Activated naive CD4-positive, alpha-beta T cell treated with anti-CD3 and anti-CD28 coated beads, Interleukin-2, amount 10 ng/mL, durations not matched to agents 7 days and 5 days (primary cell): ENCODE results near the gene ASIP.
A peak's percentile ranks its signal among the peaks of the same experiment; 100 is the strongest.

Experiments used
- CTCF ChIA-PET: fragments of 350-600 bp; sonication (Branson Sonifier 250); formaldehyde crosslinking; loops from one replicate; lab custom pipeline; 2021; ENCODE audit warnings: antibody characterized with exemption; lab: Charles Lee
- DNase-seq: peaks from one replicate; pipeline ENCODE4 v3.0.0-alpha.2; 2020
- H3K27ac Mint-ChIP-seq: one replicate; pipeline ENCODE4 v1.8.0; 2021; ENCODE audit warnings: mild to moderate bottlenecking, moderate library complexity, mixed read lengths
- H3K27me3 Mint-ChIP-seq: one replicate; pipeline ENCODE4 v1.8.0; 2021; ENCODE audit warnings: mild to moderate bottlenecking, mixed read lengths
- H3K36me3 Mint-ChIP-seq: one replicate; pipeline ENCODE4 v1.8.0; 2021; ENCODE audit warnings: mixed read lengths
- H3K4me1 Mint-ChIP-seq: one replicate; pipeline ENCODE4 v1.8.0; 2021; ENCODE audit warnings: mixed read lengths
- H3K4me3 Mint-ChIP-seq: one replicate; pipeline ENCODE4 v1.8.0; 2021; ENCODE audit warnings: mild to moderate bottlenecking, moderate library complexity, mixed read lengths
- H3K9me3 Mint-ChIP-seq: one replicate; pipeline ENCODE4 v1.8.0; 2021; ENCODE audit warnings: mixed read lengths

ASIP gene

GRCh38 chr20:34300809-34301586 lies 59.8 kb downstream of the ASIP start:
- CTCF ChIA-PET, result interaction anchor here (2.0 to 3.7 kb wide), 3 partner anchors 12 to 469 kb away, joined by 6 to 23 read pairs (median 11); no protein-coding TSS in a partner anchor
- no peak for DNase-seq
- no peak overlapping the region for H3K27ac Mint-ChIP-seq
- peak overlapping the region; percentile 88 for H3K4me3 Mint-ChIP-seq
- H3K4me1 Mint-ChIP-seq, result peaks cover 25% of the 10 kb centered on the region
- H3K27me3 Mint-ChIP-seq, result no peaks in the 10 kb centered on the region
- no peaks in the 10 kb centered on the region for H3K36me3 Mint-ChIP-seq
- H3K9me3 Mint-ChIP-seq, result no peaks in the 10 kb centered on the region

- Mint-ChIP-seq H3K27ac (peak overlapping the region; percentile 87), H3K36me3 (no peaks in the 10 kb centered on the region), H3K27me3 (peaks cover under 1% of the 10 kb centered on the region), H3K4me1 (peaks cover 25% of the 10 kb centered on the region), H3K9me3 (no peaks in the 10 kb centered on the region), H3K4me3 (peak overlapping the region; percentile 88)
- DNase-seq, result no peak
- CTCF ChIA-PET, result interaction anchor here (0.9 to 3.7 kb wide), 4 partner anchors 11 to 468 kb away, joined by 3 to 23 read pairs (median 8); no protein-coding TSS in a partner anchor
These were observed 60.5 kb downstream of the ASIP start for GRCh38 chr20:34301587-34302311.

- Mint-ChIP-seq H3K9me3 (no peaks in the 10 kb centered on the region), H3K4me3 (peak overlapping the region; percentile 88), H3K36me3 (no peaks in the 10 kb centered on the region), H3K27ac (peak overlapping the region; percentile 87), H3K4me1 (peaks cover 25% of the 10 kb centered on the region), H3K27me3 (peaks cover 6% of the 10 kb centered on the region)
- CTCF ChIA-PET, result interaction anchor here (0.6 to 3.7 kb wide), 4 partner anchors 10 to 406 kb away, joined by 3 to 23 read pairs (median 8); no protein-coding TSS in a partner anchor
- DNase-seq, result no peak
These were observed 61.1 kb downstream of the ASIP start for GRCh38 chr20:34302312-34302722.

GRCh38 chr20:34302723-34303533 lies 61.7 kb downstream of the ASIP start, which contains the start of gene AHCY:
Gene AHCY (minus strand): TSS chr20:34303355. CDS start chr20:34303270, 85 bp downstream.
- Mint-ChIP-seq H3K27me3 (peaks cover 8% of the 10 kb centered on the region), H3K9me3 (no peaks in the 10 kb centered on the region), H3K27ac (peak within 1 kb of the TSS; percentile 92), H3K4me3 (peak within 1 kb of the TSS; percentile 88), H3K4me1 (peaks cover 25% of the 10 kb centered on the region), H3K36me3 (no peaks in the 10 kb centered on the region)
- CTCF ChIA-PET, result interaction anchor here (0.6 to 3.7 kb wide), 3 partner anchors 10 to 333 kb away, joined by 4 to 23 read pairs (median 11); no protein-coding TSS in a partner anchor
- peak; percentile 97 for DNase-seq

GRCh38 chr20:34305333-34306230 lies 64.4 kb downstream of the ASIP start:
- Mint-ChIP-seq H3K36me3 (no peaks in the 10 kb centered on the region), H3K4me1 (peaks cover 25% of the 10 kb centered on the region), H3K27me3 (peaks cover 23% of the 10 kb centered on the region), H3K9me3 (no peaks in the 10 kb centered on the region), H3K27ac (no peak overlapping the region), H3K4me3 (no peak overlapping the region)
- DNase-seq, result no peak
- CTCF ChIA-PET, result interaction anchor here (0.7 to 1.2 kb wide), 2 partner anchors 9 to 464 kb away, joined by 3 to 4 read pairs; no protein-coding TSS in a partner anchor

- Mint-ChIP-seq H3K27me3 (peaks cover 51% of the 10 kb centered on the region), H3K4me1 (peaks cover 13% of the 10 kb centered on the region), H3K36me3 (no peaks in the 10 kb centered on the region), H3K27ac (no peak overlapping the region), H3K9me3 (no peaks in the 10 kb centered on the region), H3K4me3 (no peak overlapping the region)
- CTCF ChIA-PET, result interaction anchor here (1.8 to 3.9 kb wide), 3 partner anchors 118 to 396 kb away, joined by 4 to 53 read pairs (median 4); partner anchors contain the start of gene TP53INP2
- DNase-seq, result no peak
These were observed 68.5 kb downstream of the ASIP start for GRCh38 chr20:34309691-34310090.

GRCh38 chr20:34310481-34311117 lies 69.4 kb downstream of the ASIP start:
- no peaks in the 10 kb centered on the region for H3K9me3 Mint-ChIP-seq

GRCh38 chr20:34311118-34312023 lies 70.1 kb downstream of the ASIP start:
- no peak for DNase-seq
- CTCF ChIA-PET, result interaction anchor here (0.5 to 5.6 kb wide), 30 partner anchors 11 to 460 kb away, joined by 3 to 142 read pairs (median 7); partner anchors contain the start of genes DYNLRB1 and TP53INP2
- H3K27ac Mint-ChIP-seq, result no peak overlapping the region
- no peaks in the 10 kb centered on the region for H3K36me3 Mint-ChIP-seq
- H3K9me3 Mint-ChIP-seq, result no peaks in the 10 kb centered on the region
- H3K27me3 Mint-ChIP-seq, result peaks cover 56% of the 10 kb centered on the region
- no peak overlapping the region for H3K4me3 Mint-ChIP-seq
- peaks cover 13% of the 10 kb centered on the region for H3K4me1 Mint-ChIP-seq

More at GRCh38 chr20:34310481-34311117, 69.4 kb downstream of the ASIP start:
- CTCF ChIA-PET, result interaction anchor here (0.5 to 5.6 kb wide), 6 partner anchors 127 to 395 kb away, joined by 3 to 142 read pairs (median 16); partner anchors contain the start of genes DYNLRB1 and TP53INP2
- no peak for DNase-seq
- Mint-ChIP-seq H3K27me3 (peaks cover 52% of the 10 kb centered on the region), H3K4me1 (peaks cover 13% of the 10 kb centered on the region), H3K36me3 (no peaks in the 10 kb centered on the region), H3K4me3 (no peak overlapping the region), H3K27ac (no peak overlapping the region)

GRCh38 chr20:34312024-34312460 lies 70.8 kb downstream of the ASIP start:
- Mint-ChIP-seq H3K9me3 (no peaks in the 10 kb centered on the region), H3K4me1 (peaks cover 13% of the 10 kb centered on the region), H3K27ac (no peak overlapping the region), H3K27me3 (peaks cover 54% of the 10 kb centered on the region), H3K4me3 (no peak overlapping the region), H3K36me3 (no peaks in the 10 kb centered on the region)
- DNase-seq, result no peak
- CTCF ChIA-PET, result interaction anchor here (0.5 to 5.6 kb wide), 73 partner anchors 11 to 562 kb away, joined by 3 to 142 read pairs (median 4); partner anchors contain the start of genes ASIP, DYNLRB1, ITCH and MAP1LC3A

GRCh38 chr20:34312544-34313217 lies 71.5 kb downstream of the ASIP start:
- peaks cover 13% of the 10 kb centered on the region for H3K4me1 Mint-ChIP-seq
- CTCF ChIA-PET, result interaction anchor here (0.5 to 5.6 kb wide), 87 partner anchors 10 to 561 kb away, joined by 3 to 142 read pairs (median 4); partner anchors contain the start of genes ASIP, DYNLRB1, ITCH and MAP1LC3A
- no peaks in the 10 kb centered on the region for H3K9me3 Mint-ChIP-seq
- no peak overlapping the region for H3K27ac Mint-ChIP-seq
- H3K4me3 Mint-ChIP-seq, result no peak overlapping the region
- DNase-seq, result peak; percentile 92
- H3K36me3 Mint-ChIP-seq, result no peaks in the 10 kb centered on the region
- H3K27me3 Mint-ChIP-seq, result peaks cover 52% of the 10 kb centered on the region

GRCh38 chr20:34315236-34315635 lies 74.0 kb downstream of the ASIP start:
- Mint-ChIP-seq H3K27ac (no peak overlapping the region), H3K27me3 (peaks cover 49% of the 10 kb centered on the region), H3K4me1 (peaks cover 13% of the 10 kb centered on the region), H3K36me3 (no peaks in the 10 kb centered on the region), H3K4me3 (no peak overlapping the region), H3K9me3 (no peaks in the 10 kb centered on the region)
- no peak for DNase-seq
- CTCF ChIA-PET, result interaction anchor here (0.6 to 5.6 kb wide), 5 partner anchors 48 to 396 kb away, joined by 3 to 142 read pairs (median 3); partner anchors contain the start of genes DYNLRB1 and ITCH
